Body of pancreas (tissue), 4 donors: ENCODE results near the gene GAB2.

ENCODE experiments used
- CTCF ChIP-seq, 7 experiments: fragments of 450-650 bp in 4 of 7; fragments of 200-600 bp in 3 of 7; sonication (generic) in 3 of 7; IDR thresholded peaks; one replicate each; pipeline ENCODE4 v1.5.1; 2016 to 2019; ENCODE audit warnings: antibody characterized with exemption in 7 of 7
- POLR2A ChIP-seq, 3 donors: fragments of 450-650 bp; IDR thresholded peaks; one replicate each; pipeline ENCODE4 v1.6.1; 2016; ENCODE audit warnings: antibody characterized with exemption in 3 of 3, mild to moderate bottlenecking in 2 of 3

- no peak for TF ChIP-seq CTCF (IDR thresholded peaks at IDR 0.05)
- TF ChIP-seq POLR2A (IDR thresholded peaks at IDR 0.05) = no peak
Measured at GRCh38 chr11:78338702-78339101, 78.9 kb downstream of the GAB2 start.
